Measurements from ENCODE around the gene CDON. TPM values are rescaled to one million over a fixed set of nuclear protein-coding genes. Genes with fewer than 3 reads are reported as not detected.
A peak's percentile ranks its signal among the peaks of the same experiment; 100 is the strongest.

Gene CDON
- total RNA-seq, 1 experiment from 2014 or later = 17.1 TPM

DNA sequence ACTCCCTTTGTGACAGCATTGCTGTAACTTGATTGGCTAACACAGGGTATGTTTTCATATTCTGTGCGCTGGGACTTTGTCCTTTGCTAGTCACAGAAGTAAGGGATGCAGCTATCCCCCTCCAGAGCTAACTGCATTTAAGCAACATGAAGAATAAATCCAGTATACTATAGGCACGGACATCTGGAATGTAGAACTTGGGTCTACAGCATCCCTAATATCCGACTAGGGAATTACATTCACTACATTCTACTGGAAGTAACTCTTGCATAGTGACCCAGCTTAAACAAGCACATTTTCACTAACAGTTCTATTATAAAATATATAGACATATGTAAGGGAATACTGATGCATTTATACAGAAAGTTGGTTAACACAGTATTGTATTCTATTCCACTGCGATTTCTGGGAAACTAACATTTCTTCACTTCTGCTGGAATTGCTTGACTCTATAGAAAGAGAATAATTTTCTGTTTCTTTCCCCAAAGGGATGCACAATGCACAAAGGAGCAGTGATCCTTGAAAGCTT is 103.7 kb downstream of the CDON start:
- POLR2A ChIA-PET = interaction anchor here (0.6 kb wide), 1 partner anchor 11 kb away, joined by 3 read pairs; no protein-coding TSS in a partner anchor
- H3K4me3 ChIP-seq (ENCODE audit: low read depth in 2 of 2, low read length in 2 of 2) = no peak overlapping the region
- ATAC-seq = no peak
- H3K36me3 ChIP-seq (ENCODE audit: control insufficient read depth, insufficient read depth, low read length) = no peaks in the 10 kb centered on the region
- CTCF ChIA-PET = no interaction called here
- H3K9me3 ChIP-seq (ENCODE audit: control insufficient read depth, insufficient read depth, low read depth, low read length) = peaks cover 12% of the 10 kb centered on the region
- in situ Hi-C loops (cut with HindIII; ENCODE audit: low pct_unique_long_range_greater_than_20kb, low sequenced_read_pairs) (no loop called here), intact Hi-C loops (cut with micrococcal nuclease; ENCODE audit: unreplicated experiment) (no loop called here)
- BruUV-seq (replicated peaks) = no TSS peak
- no peak for DNase-seq (ENCODE audit: low read depth, low spot score)
- no peak overlapping the region for H3K27ac ChIP-seq (ENCODE audit: low read length)
- H3K27me3 ChIP-seq (ENCODE audit: control insufficient read depth, insufficient read depth, low read length) = no peaks in the 10 kb centered on the region
- no peak for TF ChIP-seq TCF7L2 (IDR thresholded peaks at IDR 0.05; ENCODE audit: low read depth, low read length)
- no peak for TF ChIP-seq POLR2AphosphoS5 (IDR thresholded peaks at IDR 0.05; ENCODE audit: low read depth, low read length)
- TF ChIP-seq, protein P1, sequence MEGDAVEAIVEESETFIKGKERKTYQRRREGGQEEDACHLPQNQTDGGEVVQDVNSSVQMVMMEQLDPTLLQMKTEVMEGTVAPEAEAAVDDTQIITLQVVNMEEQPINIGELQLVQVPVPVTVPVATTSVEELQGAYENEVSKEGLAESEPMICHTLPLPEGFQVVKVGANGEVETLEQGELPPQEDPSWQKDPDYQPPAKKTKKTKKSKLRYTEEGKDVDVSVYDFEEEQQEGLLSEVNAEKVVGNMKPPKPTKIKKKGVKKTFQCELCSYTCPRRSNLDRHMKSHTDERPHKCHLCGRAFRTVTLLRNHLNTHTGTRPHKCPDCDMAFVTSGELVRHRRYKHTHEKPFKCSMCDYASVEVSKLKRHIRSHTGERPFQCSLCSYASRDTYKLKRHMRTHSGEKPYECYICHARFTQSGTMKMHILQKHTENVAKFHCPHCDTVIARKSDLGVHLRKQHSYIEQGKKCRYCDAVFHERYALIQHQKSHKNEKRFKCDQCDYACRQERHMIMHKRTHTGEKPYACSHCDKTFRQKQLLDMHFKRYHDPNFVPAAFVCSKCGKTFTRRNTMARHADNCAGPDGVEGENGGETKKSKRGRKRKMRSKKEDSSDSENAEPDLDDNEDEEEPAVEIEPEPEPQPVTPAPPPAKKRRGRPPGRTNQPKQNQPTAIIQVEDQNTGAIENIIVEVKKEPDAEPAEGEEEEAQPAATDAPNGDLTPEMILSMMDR (IDR thresholded peaks at IDR 0.05) = no peak
- TF ChIP-seq, protein P2, sequence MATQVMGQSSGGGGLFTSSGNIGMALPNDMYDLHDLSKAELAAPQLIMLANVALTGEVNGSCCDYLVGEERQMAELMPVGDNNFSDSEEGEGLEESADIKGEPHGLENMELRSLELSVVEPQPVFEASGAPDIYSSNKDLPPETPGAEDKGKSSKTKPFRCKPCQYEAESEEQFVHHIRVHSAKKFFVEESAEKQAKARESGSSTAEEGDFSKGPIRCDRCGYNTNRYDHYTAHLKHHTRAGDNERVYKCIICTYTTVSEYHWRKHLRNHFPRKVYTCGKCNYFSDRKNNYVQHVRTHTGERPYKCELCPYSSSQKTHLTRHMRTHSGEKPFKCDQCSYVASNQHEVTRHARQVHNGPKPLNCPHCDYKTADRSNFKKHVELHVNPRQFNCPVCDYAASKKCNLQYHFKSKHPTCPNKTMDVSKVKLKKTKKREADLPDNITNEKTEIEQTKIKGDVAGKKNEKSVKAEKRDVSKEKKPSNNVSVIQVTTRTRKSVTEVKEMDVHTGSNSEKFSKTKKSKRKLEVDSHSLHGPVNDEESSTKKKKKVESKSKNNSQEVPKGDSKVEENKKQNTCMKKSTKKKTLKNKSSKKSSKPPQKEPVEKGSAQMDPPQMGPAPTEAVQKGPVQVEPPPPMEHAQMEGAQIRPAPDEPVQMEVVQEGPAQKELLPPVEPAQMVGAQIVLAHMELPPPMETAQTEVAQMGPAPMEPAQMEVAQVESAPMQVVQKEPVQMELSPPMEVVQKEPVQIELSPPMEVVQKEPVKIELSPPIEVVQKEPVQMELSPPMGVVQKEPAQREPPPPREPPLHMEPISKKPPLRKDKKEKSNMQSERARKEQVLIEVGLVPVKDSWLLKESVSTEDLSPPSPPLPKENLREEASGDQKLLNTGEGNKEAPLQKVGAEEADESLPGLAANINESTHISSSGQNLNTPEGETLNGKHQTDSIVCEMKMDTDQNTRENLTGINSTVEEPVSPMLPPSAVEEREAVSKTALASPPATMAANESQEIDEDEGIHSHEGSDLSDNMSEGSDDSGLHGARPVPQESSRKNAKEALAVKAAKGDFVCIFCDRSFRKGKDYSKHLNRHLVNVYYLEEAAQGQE (IDR thresholded peaks at IDR 0.05; ENCODE audit: insufficient read depth in 1 of 2, low read depth in 2 of 2, low read length in 1 of 2) = no peak
- H3K4me1 ChIP-seq (ENCODE audit: control insufficient read depth, insufficient read depth, low read length) = no peaks in the 10 kb centered on the region

DNA sequence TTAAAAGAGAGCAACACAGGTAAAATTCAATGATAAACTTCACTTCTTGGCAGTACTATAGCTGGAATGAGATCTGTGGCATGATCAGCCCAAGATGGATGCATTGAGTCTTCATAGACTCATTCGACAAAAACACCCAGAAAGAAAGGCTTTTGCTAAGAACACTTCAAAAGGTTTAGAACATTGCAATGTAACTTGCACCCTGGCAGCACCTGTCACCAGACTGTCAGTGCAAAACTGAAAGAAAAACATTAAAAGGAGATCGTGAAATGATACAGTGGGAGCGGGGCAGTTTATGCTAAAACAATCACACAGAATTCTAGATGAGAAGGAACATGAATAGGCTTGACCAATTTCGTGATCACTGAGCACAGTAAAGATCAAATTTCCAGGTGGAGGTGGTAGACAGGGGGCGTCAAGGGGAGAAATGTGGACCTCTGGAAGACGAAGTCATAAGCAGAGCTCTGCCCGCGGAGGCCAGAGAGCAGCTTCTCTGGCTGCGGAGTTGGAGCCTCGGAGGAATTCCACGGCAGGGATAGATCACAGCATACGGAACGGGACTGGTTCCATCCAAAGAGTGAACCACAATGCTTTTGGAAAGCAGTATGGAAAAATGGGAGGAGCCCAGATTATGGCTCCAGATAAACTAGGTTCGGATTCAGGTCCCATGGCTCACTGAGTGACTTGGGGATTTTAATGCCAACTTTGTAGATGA is 104.9 kb downstream of the CDON start:
- POLR2A ChIA-PET = no interaction called here
- no TSS peak for BruUV-seq (replicated peaks)
- no peak overlapping the region for H3K27ac ChIP-seq (ENCODE audit: low read length)
- intact Hi-C loops (cut with micrococcal nuclease; ENCODE audit: unreplicated experiment) (no loop called here), in situ Hi-C loops (cut with HindIII; ENCODE audit: low pct_unique_long_range_greater_than_20kb, low sequenced_read_pairs) (no loop called here)
- peak overlapping the region; percentile 1 to 29; a peak in 3 of 4 replicates for H3K4me3 ChIP-seq (ENCODE audit: low read depth in 2 of 2, low read length in 2 of 2)
- no peaks in the 10 kb centered on the region for H3K27me3 ChIP-seq (ENCODE audit: control insufficient read depth, insufficient read depth, low read length)
- no peak for TF ChIP-seq SIN3A (IDR thresholded peaks at IDR 0.05; ENCODE audit: borderline replicate concordance, insufficient read depth, low read depth, low read length)
- ATAC-seq (no peak), DNase-seq (ENCODE audit: low read depth, low spot score) (no peak)
- H3K4me1 ChIP-seq (ENCODE audit: control insufficient read depth, insufficient read depth, low read length) = no peaks in the 10 kb centered on the region
- peaks cover 7% of the 10 kb centered on the region for H3K9me3 ChIP-seq (ENCODE audit: control insufficient read depth, insufficient read depth, low read depth, low read length)
- H3K36me3 ChIP-seq (ENCODE audit: control insufficient read depth, insufficient read depth, low read length) = no peaks in the 10 kb centered on the region
- CTCF ChIA-PET = no interaction called here

DNA sequence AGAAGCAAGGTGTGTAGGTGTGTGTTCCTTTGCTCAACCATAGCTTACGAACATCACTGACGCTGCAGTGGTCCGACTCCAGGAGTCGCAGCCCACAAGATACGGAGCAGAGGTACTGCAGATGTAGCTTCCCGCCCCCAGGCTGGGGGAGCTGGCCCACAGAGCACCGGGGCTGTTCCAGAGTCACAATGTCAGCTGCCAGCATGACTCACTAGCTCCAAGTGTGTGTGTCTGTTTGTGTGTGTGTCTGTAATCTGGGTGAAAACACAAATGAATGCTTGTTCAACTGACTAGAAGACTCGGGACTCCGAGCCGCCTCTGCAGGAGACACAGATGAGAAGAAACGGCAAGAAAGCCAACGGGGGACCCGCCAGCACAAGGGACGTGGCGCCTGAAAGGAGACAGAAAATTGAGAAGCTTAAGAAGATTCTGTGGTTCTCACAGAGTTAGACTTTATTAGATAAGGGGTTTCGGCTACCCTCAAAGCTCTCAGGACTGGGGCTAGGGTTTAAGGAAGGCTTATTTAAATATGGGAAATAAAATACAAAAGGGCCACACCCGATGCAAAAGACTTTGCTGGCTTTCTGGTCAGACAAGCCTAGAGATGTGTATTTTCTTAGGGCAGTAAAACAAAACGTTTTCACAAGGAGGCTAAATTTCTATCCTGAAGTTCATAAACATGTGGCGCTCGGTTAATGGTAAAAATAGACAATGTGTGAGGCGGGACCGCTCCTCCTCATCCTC is 106.1 kb downstream of the CDON start:
- no peaks in the 10 kb centered on the region for H3K36me3 ChIP-seq (ENCODE audit: control insufficient read depth, insufficient read depth, low read length)
- no peak overlapping the region for H3K27ac ChIP-seq (ENCODE audit: low read length)
- H3K4me1 ChIP-seq (ENCODE audit: control insufficient read depth, insufficient read depth, low read length) = no peaks in the 10 kb centered on the region
- ATAC-seq (no peak), DNase-seq (ENCODE audit: low read depth, low spot score) (no peak)
- TF ChIP-seq TCF7L2 (IDR thresholded peaks at IDR 0.05; ENCODE audit: low read depth, low read length) = no peak
- TF ChIP-seq, protein P2 (IDR thresholded peaks at IDR 0.05; ENCODE audit: insufficient read depth in 1 of 2, low read depth in 2 of 2, low read length in 1 of 2) = no peak
- H3K9me3 ChIP-seq (ENCODE audit: control insufficient read depth, insufficient read depth, low read depth, low read length) = no peaks in the 10 kb centered on the region
- no peaks in the 10 kb centered on the region for H3K27me3 ChIP-seq (ENCODE audit: control insufficient read depth, insufficient read depth, low read length)
- POLR2A ChIA-PET = no interaction called here
- intact Hi-C loops (cut with micrococcal nuclease; ENCODE audit: unreplicated experiment) = no loop called here
- no TSS peak for BruUV-seq (replicated peaks)
- in situ Hi-C loops (cut with HindIII; ENCODE audit: low pct_unique_long_range_greater_than_20kb, low sequenced_read_pairs) = no loop called here
- CTCF ChIA-PET = no interaction called here
- H3K4me3 ChIP-seq (ENCODE audit: low read depth in 2 of 2, low read length in 2 of 2) = no peak overlapping the region

All from Panc1 (cell line).